SK-N-SH (cell line): ENCODE results near the gene BCL2L11. TPM values are rescaled to one million over a fixed set of nuclear protein-coding genes. Genes with fewer than 3 reads are reported as not detected.

Experiments
- CTCF ChIA-PET: fragments of 300-600, 350-600 bp; formaldehyde crosslinking; extraction: SDS; loops from one replicate; lab custom pipeline; 2021; lab: Yijun Ruan, JAX
- POLR2A ChIA-PET: fragments of 350-600 bp; sonication (Branson Sonifier 250); formaldehyde crosslinking; extraction: SDS; loops from one replicate; lab custom pipeline; 2020; ENCODE audit warnings: antibody characterized with exemption, inconsistent platforms; lab: Yijun Ruan, JAX
- DNase-seq: peaks from one replicate; pipeline ENCODE4 v3.0.0; 2012
- H2AFZ ChIP-seq: fragments of 200-600 bp; sonication (generic); 2 replicates; pipeline ENCODE4 v1.8.1; 2016; ENCODE audit warnings: antibody characterized with exemption, mild to moderate bottlenecking, low read depth
- H3F3A ChIP-seq: fragments of 200-600 bp; sonication (generic); replicated peaks from 2 replicates; pipeline ENCODE3; 2016; ENCODE audit warnings: antibody characterized with exemption, mild to moderate bottlenecking; ENCODE audit not compliant: insufficient read depth
- H3K27ac ChIP-seq, 2 experiments: fragments of 200-500 bp in 1 of 2; fragments of 200-600 bp in 1 of 2; sonication (Bioruptor generic) in 1 of 2; sonication (generic), shearing (Covaris generic) in 1 of 2; 2 replicates each; pipeline versions ENCODE4 v1.5.1 to v1.6.1; 2014 to 2016; ENCODE audit warnings: low read depth in 2 of 2, inconsistent platforms in 1 of 2, low read length in 1 of 2, mild to moderate bottlenecking in 1 of 2, mixed read lengths in 1 of 2
- H3K27me3 ChIP-seq: fragments of 200-600 bp; sonication (generic), shearing (Covaris generic); 2 replicates; pipeline ENCODE4 v1.6.1; 2016; ENCODE audit warnings: mixed run types; ENCODE audit not compliant: insufficient read depth
- H3K36me3 ChIP-seq, 2 experiments: fragments of 200-500 bp in 1 of 2; fragments of 200-600 bp in 1 of 2; sonication (Bioruptor generic) in 1 of 2; sonication (generic) in 1 of 2; replicated peaks in 1 of 2; 2 replicates each; pipeline versions ENCODE3 to v1.5.1; 2014 to 2016; ENCODE audit warnings: low read length in 1 of 2, mild to moderate bottlenecking in 1 of 2; ENCODE audit not compliant: insufficient read depth in 2 of 2, control insufficient read depth in 1 of 2
- H3K4me1 ChIP-seq, 2 experiments: fragments of 200-500 bp in 1 of 2; fragments of 200-600 bp in 1 of 2; sonication (Bioruptor generic) in 1 of 2; sonication (generic), shearing (Covaris generic) in 1 of 2; 2 replicates each; pipeline versions ENCODE4 v1.5.1 to v1.6.1; 2014 to 2016; ENCODE audit warnings: low read depth in 1 of 2, low read length in 1 of 2, mixed run types in 1 of 2; ENCODE audit not compliant: insufficient read depth in 2 of 2, control insufficient read depth in 1 of 2
- H3K4me2 ChIP-seq: fragments of 200-600 bp; sonication (generic), shearing (Covaris generic); 2 replicates; pipeline ENCODE4 v1.6.1; 2017; ENCODE audit warnings: mixed run types
- H3K4me3 ChIP-seq, 2 experiments: fragments of 200-500 bp in 1 of 2; fragments of 200-600 bp in 1 of 2; sonication (Bioruptor generic) in 1 of 2; sonication (generic), shearing (Covaris generic) in 1 of 2; 2 replicates each; pipeline versions ENCODE4 v1.5.1 to v1.8.1; 2014 to 2016; ENCODE audit warnings: low read depth in 2 of 2, inconsistent platforms in 1 of 2, low read length in 1 of 2, mild to moderate bottlenecking in 1 of 2, mixed read lengths in 1 of 2, moderate library complexity in 1 of 2
- H3K79me2 ChIP-seq: fragments of 200-600 bp; sonication (generic); 2 replicates; pipeline ENCODE4 v1.8.1; 2017; ENCODE audit warnings: mild to moderate bottlenecking; ENCODE audit not compliant: insufficient read depth
- H3K9ac ChIP-seq: fragments of 200-600 bp; sonication (generic); 2 replicates; pipeline ENCODE4 v1.6.1; 2017; ENCODE audit warnings: mixed run types
- H3K9me2 ChIP-seq: fragments of 200-600 bp; sonication (generic); 2 replicates; pipeline ENCODE4 v1.6.1; 2017; ENCODE audit warnings: mixed run types
- H3K9me3 ChIP-seq: fragments of 200-600 bp; sonication (generic); 2 replicates; pipeline ENCODE4 v1.6.1; 2017; ENCODE audit warnings: mixed run types, mild to moderate bottlenecking, moderate library complexity
- H4K20me1 ChIP-seq: fragments of 200-600 bp; sonication (generic); 2 replicates; pipeline ENCODE4 v1.6.1; 2017; ENCODE audit warnings: mild to moderate bottlenecking, mixed run types; ENCODE audit not compliant: insufficient read depth
- ELF1 ChIP-seq: IDR thresholded peaks from 2 replicates; pipeline ENCODE4 v1.4.0; 2012
- EZH2phosphoT487 ChIP-seq: fragments of 200-600 bp; sonication (generic); IDR thresholded peaks from 2 replicates; pipeline ENCODE4 v1.6.1; 2017; ENCODE audit warnings: low read depth, mixed run types, mild to moderate bottlenecking, antibody characterized with exemption, moderate library complexity, borderline replicate concordance
- FOSL2 ChIP-seq: IDR thresholded peaks from 2 replicates; pipeline ENCODE4 v1.4.0; 2012; ENCODE audit warnings: low read depth, mild to moderate bottlenecking, moderate library complexity, borderline replicate concordance
- FOXJ3 ChIP-seq: sonication (generic); formaldehyde crosslinking; IDR thresholded peaks from 2 replicates; pipeline ENCODE4 v1.5.1; 2020; ENCODE audit warnings: mild to moderate bottlenecking, missing genetic modification reagents
- FOXM1 ChIP-seq: IDR thresholded peaks from 2 replicates; pipeline ENCODE4 v1.4.0; 2012; ENCODE audit warnings: low read depth, mild to moderate bottlenecking
- GABPA ChIP-seq: IDR thresholded peaks from 2 replicates; pipeline ENCODE4 v1.4.0; 2012; ENCODE audit warnings: low read depth, mild to moderate bottlenecking
- GATA2 ChIP-seq: sonication (generic); formaldehyde crosslinking; IDR thresholded peaks from 2 replicates; pipeline ENCODE4 v1.5.0; 2020; ENCODE audit warnings: mild to moderate bottlenecking, missing genetic modification reagents
- NFIC ChIP-seq: IDR thresholded peaks from 2 replicates; pipeline ENCODE4 v1.4.0; 2012; ENCODE audit warnings: borderline replicate concordance
- POLR2AphosphoS5 ChIP-seq: IDR thresholded peaks from 2 replicates; pipeline ENCODE4 v1.6.1; 2012; ENCODE audit warnings: low read depth, low read length
- RXRA ChIP-seq: IDR thresholded peaks from 2 replicates; pipeline ENCODE4 v1.4.0; 2012; ENCODE audit warnings: low read depth, mild to moderate bottlenecking, borderline replicate concordance
- TCF12 ChIP-seq: IDR thresholded peaks from 2 replicates; pipeline ENCODE4 v1.4.0; 2012
- TEAD4 ChIP-seq: IDR thresholded peaks from 2 replicates; pipeline ENCODE4 v1.4.0; 2012; ENCODE audit warnings: mild to moderate bottlenecking, borderline replicate concordance; ENCODE audit not compliant: insufficient read depth
- YY1 ChIP-seq: IDR thresholded peaks from 2 replicates; pipeline ENCODE4 v1.4.0; 2012; ENCODE audit warnings: low read depth, mild to moderate bottlenecking
- WGBS: methylation state at CpG from one replicate; pipeline ENCODE4 v1.1.6; 2017; ENCODE audit warnings: low lambda C conversion rate; 5-methylcytosine and 5-hydroxymethylcytosine counted together
- polyA plus RNA-seq, 3 experiments: library from polyadenylated mRNA; depleted of rRNA; stranded (reverse); fragments of >200 nt; gene quantifications; 2 replicates each; pipeline ENCODE4 v1.2.3, GENCODE V29; 2012
- TF ChIP-seq, protein P1 (sequence below): IDR thresholded peaks from 2 replicates; pipeline ENCODE4 v1.4.0; 2012; ENCODE audit warnings: low read depth, borderline replicate concordance
- TF ChIP-seq, protein P2 (sequence below): fragments of 150-350 bp; IDR thresholded peaks from 2 replicates; pipeline ENCODE4 v1.6.1; 2016; ENCODE audit warnings: mild to moderate bottlenecking, low read depth, low read length
- TF ChIP-seq, protein P3 (sequence below): fragments of 150-350 bp; IDR thresholded peaks from 2 replicates; pipeline ENCODE4 v1.6.1; 2017; ENCODE audit warnings: antibody characterized with exemption, low read length, low read depth, borderline replicate concordance
- TF ChIP-seq, protein P4 (sequence below): fragments of 200-600 bp; sonication (generic); IDR thresholded peaks from 2 replicates; pipeline ENCODE4 v1.6.1; 2017; ENCODE audit warnings: antibody characterized with exemption, mild to moderate bottlenecking, moderate library complexity

BCL2L11 gene
- polyA plus RNA-seq, 1 of the 3 experiments (the other 2 are of a cell fraction) = 3.3 TPM

DNA sequence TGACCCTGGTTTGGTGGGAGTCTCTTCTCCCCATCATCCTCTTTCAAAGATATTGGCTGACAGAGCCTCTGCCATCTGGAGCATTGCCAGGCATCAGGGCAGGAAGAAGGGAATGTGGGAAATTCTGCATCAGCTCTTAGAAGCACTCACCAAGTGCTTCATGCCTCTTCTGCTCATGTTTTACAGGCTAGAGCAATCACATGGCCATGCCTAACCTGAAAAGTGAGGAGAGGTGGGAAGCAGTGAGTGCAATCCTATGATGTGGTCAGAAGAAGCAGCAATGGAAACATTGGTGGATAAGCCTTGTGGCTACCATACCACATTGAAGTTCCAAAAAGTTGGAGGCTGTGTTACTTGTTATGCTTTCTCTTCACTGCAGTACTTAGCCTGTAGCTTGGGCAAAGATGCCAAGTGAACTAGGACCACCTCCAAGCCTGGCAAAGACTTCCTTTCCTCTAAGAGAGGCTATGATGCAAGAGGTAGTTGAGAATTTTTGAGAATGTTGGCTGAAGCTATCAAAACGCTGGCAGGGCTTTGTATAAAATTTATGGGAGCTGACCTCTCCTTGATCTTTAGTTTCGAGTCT is 64.1 kb downstream of the BCL2L11 start:
- no peak overlapping the region for H2AFZ ChIP-seq
- H3K9me3 ChIP-seq = no peaks in the 10 kb centered on the region
- no peak overlapping the region for H3K27ac ChIP-seq
- no peaks in the 10 kb centered on the region for H3K79me2 ChIP-seq
- CTCF ChIA-PET = no interaction called here
- WGBS = 66% methylated on average over 2 of the region's 2 CpGs
- no peaks in the 10 kb centered on the region for H3K9me2 ChIP-seq
- H3K4me3 ChIP-seq = no peak overlapping the region
- DNase-seq = no peak
- H3K4me2 ChIP-seq = no peak overlapping the region
- H3K4me1 ChIP-seq = no peaks in the 10 kb centered on the region
- no peaks in the 10 kb centered on the region for H3K27me3 ChIP-seq
- no peaks in the 10 kb centered on the region for H4K20me1 ChIP-seq
- no peak for TF ChIP-seq FOXJ3 (CRISPR knock-in tag)
- no peak for TF ChIP-seq NFIC
- TF ChIP-seq RXRA = no peak
- TF ChIP-seq EZH2phosphoT487 = no peak
- TF ChIP-seq, protein P1, sequence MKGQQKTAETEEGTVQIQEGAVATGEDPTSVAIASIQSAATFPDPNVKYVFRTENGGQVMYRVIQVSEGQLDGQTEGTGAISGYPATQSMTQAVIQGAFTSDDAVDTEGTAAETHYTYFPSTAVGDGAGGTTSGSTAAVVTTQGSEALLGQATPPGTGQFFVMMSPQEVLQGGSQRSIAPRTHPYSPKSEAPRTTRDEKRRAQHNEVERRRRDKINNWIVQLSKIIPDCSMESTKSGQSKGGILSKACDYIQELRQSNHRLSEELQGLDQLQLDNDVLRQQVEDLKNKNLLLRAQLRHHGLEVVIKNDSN = no peak
- TF ChIP-seq, protein P2, sequence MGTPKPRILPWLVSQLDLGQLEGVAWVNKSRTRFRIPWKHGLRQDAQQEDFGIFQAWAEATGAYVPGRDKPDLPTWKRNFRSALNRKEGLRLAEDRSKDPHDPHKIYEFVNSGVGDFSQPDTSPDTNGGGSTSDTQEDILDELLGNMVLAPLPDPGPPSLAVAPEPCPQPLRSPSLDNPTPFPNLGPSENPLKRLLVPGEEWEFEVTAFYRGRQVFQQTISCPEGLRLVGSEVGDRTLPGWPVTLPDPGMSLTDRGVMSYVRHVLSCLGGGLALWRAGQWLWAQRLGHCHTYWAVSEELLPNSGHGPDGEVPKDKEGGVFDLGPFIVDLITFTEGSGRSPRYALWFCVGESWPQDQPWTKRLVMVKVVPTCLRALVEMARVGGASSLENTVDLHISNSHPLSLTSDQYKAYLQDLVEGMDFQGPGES = no peak
- no peak for TF ChIP-seq YY1
- TF ChIP-seq POLR2AphosphoS5 = no peak
- TF ChIP-seq GABPA = no peak
- TF ChIP-seq, protein P3, sequence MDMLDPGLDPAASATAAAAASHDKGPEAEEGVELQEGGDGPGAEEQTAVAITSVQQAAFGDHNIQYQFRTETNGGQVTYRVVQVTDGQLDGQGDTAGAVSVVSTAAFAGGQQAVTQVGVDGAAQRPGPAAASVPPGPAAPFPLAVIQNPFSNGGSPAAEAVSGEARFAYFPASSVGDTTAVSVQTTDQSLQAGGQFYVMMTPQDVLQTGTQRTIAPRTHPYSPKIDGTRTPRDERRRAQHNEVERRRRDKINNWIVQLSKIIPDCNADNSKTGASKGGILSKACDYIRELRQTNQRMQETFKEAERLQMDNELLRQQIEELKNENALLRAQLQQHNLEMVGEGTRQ = no peak
- TF ChIP-seq FOSL2 = no peak
- TF ChIP-seq GATA2 (CRISPR knock-in tag) = no peak
- TF ChIP-seq, all 33 proteins: peak for 0
- POLR2A ChIA-PET = no interaction called here
- no peaks in the 10 kb centered on the region for H3K36me3 ChIP-seq
- no peak overlapping the region for H3K9ac ChIP-seq
- H3F3A ChIP-seq = no peaks in the 10 kb centered on the region

DNA sequence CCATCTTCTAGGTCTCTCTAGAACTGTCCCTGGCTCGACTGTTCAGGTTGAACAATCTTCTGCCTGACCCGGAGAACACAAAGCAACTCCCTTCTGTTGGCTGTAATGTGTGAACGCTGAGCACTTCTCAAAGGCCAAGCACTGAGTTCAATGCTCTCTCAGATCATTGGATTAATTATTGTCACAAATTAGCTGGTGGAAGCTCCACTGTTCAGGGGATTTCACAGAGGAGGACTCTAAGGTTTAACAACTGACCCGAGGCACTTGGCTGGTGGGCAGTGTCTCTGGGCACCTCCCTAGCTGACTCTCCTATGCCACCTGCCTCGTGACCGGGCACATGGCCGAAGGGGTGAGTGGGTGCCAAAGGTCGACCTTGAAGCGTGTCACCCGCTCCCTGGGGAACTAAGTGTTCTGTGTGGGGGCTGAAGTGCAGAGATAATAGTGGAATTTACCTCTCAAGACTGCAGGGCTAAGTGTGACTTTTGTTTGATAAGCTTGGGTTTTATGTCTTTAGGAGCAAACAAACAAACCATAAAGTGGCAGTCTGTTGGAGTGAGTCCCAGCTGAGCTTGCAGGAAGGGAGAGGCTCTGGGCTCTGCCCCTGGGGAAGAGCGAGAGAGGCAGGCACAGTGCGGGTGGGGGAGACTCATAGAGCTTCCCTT is 64.8 kb downstream of the BCL2L11 start:
- H3K27ac ChIP-seq = no peak overlapping the region
- WGBS = 73% methylated on average over 10 of the region's 12 CpGs
- no peaks in the 10 kb centered on the region for H3K36me3 ChIP-seq
- DNase-seq = no peak
- TF ChIP-seq FOXJ3 (CRISPR knock-in tag) (no peak), ELF1 (no peak), GABPA (no peak), TEAD4 (no peak), FOSL2 (no peak), FOXM1 (no peak), TCF12 (no peak), EZH2phosphoT487 (no peak)
- TF ChIP-seq, protein P1 = no peak
- TF ChIP-seq, protein P4, sequence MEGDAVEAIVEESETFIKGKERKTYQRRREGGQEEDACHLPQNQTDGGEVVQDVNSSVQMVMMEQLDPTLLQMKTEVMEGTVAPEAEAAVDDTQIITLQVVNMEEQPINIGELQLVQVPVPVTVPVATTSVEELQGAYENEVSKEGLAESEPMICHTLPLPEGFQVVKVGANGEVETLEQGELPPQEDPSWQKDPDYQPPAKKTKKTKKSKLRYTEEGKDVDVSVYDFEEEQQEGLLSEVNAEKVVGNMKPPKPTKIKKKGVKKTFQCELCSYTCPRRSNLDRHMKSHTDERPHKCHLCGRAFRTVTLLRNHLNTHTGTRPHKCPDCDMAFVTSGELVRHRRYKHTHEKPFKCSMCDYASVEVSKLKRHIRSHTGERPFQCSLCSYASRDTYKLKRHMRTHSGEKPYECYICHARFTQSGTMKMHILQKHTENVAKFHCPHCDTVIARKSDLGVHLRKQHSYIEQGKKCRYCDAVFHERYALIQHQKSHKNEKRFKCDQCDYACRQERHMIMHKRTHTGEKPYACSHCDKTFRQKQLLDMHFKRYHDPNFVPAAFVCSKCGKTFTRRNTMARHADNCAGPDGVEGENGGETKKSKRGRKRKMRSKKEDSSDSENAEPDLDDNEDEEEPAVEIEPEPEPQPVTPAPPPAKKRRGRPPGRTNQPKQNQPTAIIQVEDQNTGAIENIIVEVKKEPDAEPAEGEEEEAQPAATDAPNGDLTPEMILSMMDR = no peak
- H3F3A ChIP-seq = no peaks in the 10 kb centered on the region
- no peaks in the 10 kb centered on the region for H3K9me2 ChIP-seq
- no peak overlapping the region for H3K9ac ChIP-seq
- CTCF ChIA-PET = interaction anchor here (1.3 kb wide), 1 partner anchor 11 kb away, joined by 4 read pairs; no protein-coding TSS in a partner anchor
- no peaks in the 10 kb centered on the region for H3K4me1 ChIP-seq
- no peak overlapping the region for H3K4me3 ChIP-seq
- H4K20me1 ChIP-seq = no peaks in the 10 kb centered on the region
- POLR2A ChIA-PET = no interaction called here
- H2AFZ ChIP-seq = no peak overlapping the region
- H3K4me2 ChIP-seq = no peak overlapping the region
- no peaks in the 10 kb centered on the region for H3K27me3 ChIP-seq
- no peaks in the 10 kb centered on the region for H3K9me3 ChIP-seq
- H3K79me2 ChIP-seq = no peaks in the 10 kb centered on the region
